ENCODE results near the gene YTHDF2.

DNA sequence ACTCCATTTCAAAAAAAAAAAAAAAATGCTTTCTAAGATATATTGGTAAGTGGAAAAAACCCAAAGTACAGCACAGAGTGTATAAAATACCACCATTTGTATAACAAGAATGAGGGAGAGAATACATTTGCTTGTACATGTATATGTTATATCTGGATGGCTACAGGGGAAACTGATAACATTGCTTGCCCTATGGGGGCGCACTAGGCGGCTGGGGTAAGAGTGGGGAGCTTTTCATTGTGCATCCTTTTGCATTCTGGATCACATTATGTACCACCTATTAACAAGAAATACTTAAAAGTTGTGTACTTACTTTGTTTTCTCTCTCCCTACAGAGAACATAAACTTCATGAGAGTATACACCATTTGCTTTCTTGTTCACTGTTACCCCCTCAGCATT, 46.6 kb downstream of the YTHDF2 start:
- TF ChIP-seq, protein P1, sequence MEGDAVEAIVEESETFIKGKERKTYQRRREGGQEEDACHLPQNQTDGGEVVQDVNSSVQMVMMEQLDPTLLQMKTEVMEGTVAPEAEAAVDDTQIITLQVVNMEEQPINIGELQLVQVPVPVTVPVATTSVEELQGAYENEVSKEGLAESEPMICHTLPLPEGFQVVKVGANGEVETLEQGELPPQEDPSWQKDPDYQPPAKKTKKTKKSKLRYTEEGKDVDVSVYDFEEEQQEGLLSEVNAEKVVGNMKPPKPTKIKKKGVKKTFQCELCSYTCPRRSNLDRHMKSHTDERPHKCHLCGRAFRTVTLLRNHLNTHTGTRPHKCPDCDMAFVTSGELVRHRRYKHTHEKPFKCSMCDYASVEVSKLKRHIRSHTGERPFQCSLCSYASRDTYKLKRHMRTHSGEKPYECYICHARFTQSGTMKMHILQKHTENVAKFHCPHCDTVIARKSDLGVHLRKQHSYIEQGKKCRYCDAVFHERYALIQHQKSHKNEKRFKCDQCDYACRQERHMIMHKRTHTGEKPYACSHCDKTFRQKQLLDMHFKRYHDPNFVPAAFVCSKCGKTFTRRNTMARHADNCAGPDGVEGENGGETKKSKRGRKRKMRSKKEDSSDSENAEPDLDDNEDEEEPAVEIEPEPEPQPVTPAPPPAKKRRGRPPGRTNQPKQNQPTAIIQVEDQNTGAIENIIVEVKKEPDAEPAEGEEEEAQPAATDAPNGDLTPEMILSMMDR (IDR thresholded peaks at IDR 0.05) = no peak
- no peak for TF ChIP-seq POLR2A (IDR thresholded peaks at IDR 0.05)
